ENCODE measurements around the gene SLC17A8. TPM values are rescaled to one million over a fixed set of nuclear protein-coding genes. Genes with fewer than 3 reads are reported as not detected.

The SLC17A8 gene
- total RNA-seq, 1 experiment from 2014 or later, result not detected

DNA sequence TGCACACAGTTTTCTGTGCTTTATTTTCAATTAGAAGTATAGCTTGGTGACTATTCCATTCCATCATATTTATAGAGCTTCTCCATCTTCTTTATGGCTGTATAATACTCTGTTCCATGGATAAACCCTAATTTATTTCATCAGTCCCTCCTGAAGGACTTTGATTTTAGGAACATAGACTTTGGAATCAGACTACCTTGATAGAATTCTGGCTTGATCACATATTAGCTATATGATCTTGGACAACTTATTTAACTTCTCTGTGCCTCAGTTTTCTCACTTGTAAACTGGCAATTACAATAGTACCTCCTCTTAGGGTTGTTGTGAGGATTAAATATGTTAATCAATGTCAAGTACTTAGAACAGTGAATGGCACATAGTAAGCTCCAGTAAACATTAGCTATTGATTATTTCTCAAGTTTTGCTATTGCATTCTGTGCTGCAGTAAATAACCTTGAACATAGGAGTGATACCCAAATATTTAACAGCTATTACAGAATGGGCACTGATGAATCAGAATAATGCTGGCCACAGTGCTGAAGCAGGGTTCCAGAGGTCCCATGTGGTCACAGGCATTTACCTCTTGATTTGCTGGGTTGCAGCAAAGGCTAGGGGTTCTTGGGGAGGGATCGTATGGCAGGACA, 104.6 kb downstream of the SLC17A8 start:
- TF ChIP-seq, protein P1, sequence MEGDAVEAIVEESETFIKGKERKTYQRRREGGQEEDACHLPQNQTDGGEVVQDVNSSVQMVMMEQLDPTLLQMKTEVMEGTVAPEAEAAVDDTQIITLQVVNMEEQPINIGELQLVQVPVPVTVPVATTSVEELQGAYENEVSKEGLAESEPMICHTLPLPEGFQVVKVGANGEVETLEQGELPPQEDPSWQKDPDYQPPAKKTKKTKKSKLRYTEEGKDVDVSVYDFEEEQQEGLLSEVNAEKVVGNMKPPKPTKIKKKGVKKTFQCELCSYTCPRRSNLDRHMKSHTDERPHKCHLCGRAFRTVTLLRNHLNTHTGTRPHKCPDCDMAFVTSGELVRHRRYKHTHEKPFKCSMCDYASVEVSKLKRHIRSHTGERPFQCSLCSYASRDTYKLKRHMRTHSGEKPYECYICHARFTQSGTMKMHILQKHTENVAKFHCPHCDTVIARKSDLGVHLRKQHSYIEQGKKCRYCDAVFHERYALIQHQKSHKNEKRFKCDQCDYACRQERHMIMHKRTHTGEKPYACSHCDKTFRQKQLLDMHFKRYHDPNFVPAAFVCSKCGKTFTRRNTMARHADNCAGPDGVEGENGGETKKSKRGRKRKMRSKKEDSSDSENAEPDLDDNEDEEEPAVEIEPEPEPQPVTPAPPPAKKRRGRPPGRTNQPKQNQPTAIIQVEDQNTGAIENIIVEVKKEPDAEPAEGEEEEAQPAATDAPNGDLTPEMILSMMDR (IDR thresholded peaks at IDR 0.05; ENCODE audit: unreplicated experiment), result no peak
- POLR2A ChIA-PET, result no interaction called here
- BruUV-seq (replicated peaks), result no TSS peak
- Mint-ChIP-seq H3K36me3 (ENCODE audit: insufficient read depth, unreplicated experiment) (no peaks in the 10 kb centered on the region), H3K27ac (ENCODE audit: low read depth, unreplicated experiment) (no peak overlapping the region), H3K4me1 (ENCODE audit: insufficient read depth, unreplicated experiment) (no peaks in the 10 kb centered on the region), H3K4me3 (ENCODE audit: unreplicated experiment) (no peak overlapping the region), H3K9me3 (ENCODE audit: unreplicated experiment) (no peaks in the 10 kb centered on the region), H3K27me3 (ENCODE audit: insufficient read depth, unreplicated experiment) (no peaks in the 10 kb centered on the region)
- CTCF ChIA-PET, result interaction anchor here (0.6 to 0.7 kb wide), 3 partner anchors 9 to 178 kb away, joined by 3 read pairs; no protein-coding TSS in a partner anchor
- intact Hi-C loops (cut with micrococcal nuclease), result no loop called here
- no peak for DNase-seq (ENCODE audit: unreplicated experiment)

DNA sequence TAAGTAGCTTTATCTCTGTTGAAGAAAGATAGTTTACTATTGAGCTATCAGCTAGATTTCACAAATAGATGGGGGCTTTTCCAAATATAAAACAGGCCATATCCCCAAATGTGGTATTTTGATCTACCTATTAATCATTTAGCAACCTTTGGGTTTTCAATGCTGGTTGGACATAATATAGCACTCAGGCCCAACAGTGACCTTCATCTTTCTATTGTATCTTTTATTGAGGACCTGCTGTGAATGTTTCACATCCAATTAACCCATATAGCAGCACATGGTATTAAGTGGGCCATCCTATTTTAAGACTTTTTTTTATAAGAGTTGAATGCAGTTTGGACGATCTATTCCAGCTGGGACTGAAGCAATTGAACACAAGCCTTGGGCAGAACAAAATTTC, 106.8 kb downstream of the SLC17A8 start:
- Mint-ChIP-seq H3K4me1 (ENCODE audit: insufficient read depth, unreplicated experiment) (no peaks in the 10 kb centered on the region), H3K9me3 (ENCODE audit: unreplicated experiment) (no peaks in the 10 kb centered on the region), H3K4me3 (ENCODE audit: unreplicated experiment) (no peak overlapping the region), H3K36me3 (ENCODE audit: insufficient read depth, unreplicated experiment) (no peaks in the 10 kb centered on the region), H3K27ac (ENCODE audit: low read depth, unreplicated experiment) (no peak overlapping the region), H3K27me3 (ENCODE audit: insufficient read depth, unreplicated experiment) (no peaks in the 10 kb centered on the region)
- CTCF ChIA-PET, result interaction anchor here (0.7 to 1.0 kb wide), 2 partner anchors 16 to 59 kb away, joined by 3 read pairs; no protein-coding TSS in a partner anchor
- POLR2A ChIA-PET, result no interaction called here
- TF ChIP-seq, protein P1 (IDR thresholded peaks at IDR 0.05; ENCODE audit: unreplicated experiment), result no peak
- BruUV-seq (replicated peaks), result no TSS peak
- intact Hi-C loops (cut with micrococcal nuclease), result no loop called here
- no peak for DNase-seq (ENCODE audit: unreplicated experiment)

DNA sequence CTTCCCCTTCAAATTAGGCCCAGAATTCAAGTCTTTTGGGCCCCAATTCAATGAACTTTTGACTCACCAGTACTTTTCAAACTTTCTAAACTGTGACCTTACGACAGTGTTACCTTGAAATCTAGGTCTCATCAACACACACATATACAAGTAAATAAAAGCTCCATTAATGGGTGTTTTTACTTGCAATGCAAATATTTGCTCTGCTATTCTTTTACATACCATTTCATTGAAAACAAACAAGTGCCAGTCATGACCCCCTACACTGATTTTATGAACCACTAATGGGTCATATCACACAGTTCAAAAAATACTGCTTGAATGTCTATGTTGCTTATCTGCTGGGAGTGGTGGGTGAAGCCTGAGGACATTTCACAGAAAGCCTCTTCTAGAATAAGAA, 107.7 kb downstream of the SLC17A8 start:
- POLR2A ChIA-PET, result no interaction called here
- Mint-ChIP-seq H3K27me3 (ENCODE audit: insufficient read depth, unreplicated experiment) (no peaks in the 10 kb centered on the region), H3K36me3 (ENCODE audit: insufficient read depth, unreplicated experiment) (no peaks in the 10 kb centered on the region), H3K4me1 (ENCODE audit: insufficient read depth, unreplicated experiment) (no peaks in the 10 kb centered on the region), H3K27ac (ENCODE audit: low read depth, unreplicated experiment) (no peak overlapping the region), H3K4me3 (ENCODE audit: unreplicated experiment) (no peak overlapping the region), H3K9me3 (ENCODE audit: unreplicated experiment) (no peaks in the 10 kb centered on the region)
- CTCF ChIA-PET, result interaction anchor here (0.7 kb wide), 1 partner anchor 39 kb away, joined by 3 read pairs; no protein-coding TSS in a partner anchor
- intact Hi-C loops (cut with micrococcal nuclease), result no loop called here
- TF ChIP-seq, protein P1 (IDR thresholded peaks at IDR 0.05; ENCODE audit: unreplicated experiment), result no peak
- no peak for DNase-seq (ENCODE audit: unreplicated experiment)
- BruUV-seq (replicated peaks), result no TSS peak

- TF ChIP-seq, protein P1 (IDR thresholded peaks at IDR 0.05; ENCODE audit: unreplicated experiment), result no peak
- no peaks in the 10 kb centered on the region for H3K9me3 Mint-ChIP-seq (ENCODE audit: unreplicated experiment)
- no peak for DNase-seq (ENCODE audit: unreplicated experiment)
- H3K27ac Mint-ChIP-seq (ENCODE audit: low read depth, unreplicated experiment), result no peak overlapping the region
- peaks cover 10% of the 10 kb centered on the region for H3K27me3 Mint-ChIP-seq (ENCODE audit: insufficient read depth, unreplicated experiment)
- peaks cover 8% of the 10 kb centered on the region for H3K4me1 Mint-ChIP-seq (ENCODE audit: insufficient read depth, unreplicated experiment)
- POLR2A ChIA-PET, result interaction anchor here (1.1 kb wide), 1 partner anchor 9 kb away, joined by 3 read pairs; no protein-coding TSS in a partner anchor
- CTCF ChIA-PET, result interaction anchor here (0.6 kb wide), 1 partner anchor 62 kb away, joined by 3 read pairs; no protein-coding TSS in a partner anchor
- no TSS peak for BruUV-seq (replicated peaks)
- H3K4me3 Mint-ChIP-seq (ENCODE audit: unreplicated experiment), result no peak overlapping the region
- H3K36me3 Mint-ChIP-seq (ENCODE audit: insufficient read depth, unreplicated experiment), result no peaks in the 10 kb centered on the region
- intact Hi-C loops (cut with micrococcal nuclease), result no loop called here
Observed at GRCh38 chr12:100468126-100468525, 111.3 kb downstream of the SLC17A8 start.

Other genes with a start within 250 kb of the SLC17A8 start
- 17.7 and 20.1 TPM in 2 replicates for gene BLTP3B, start 214.2 kb upstream of the SLC17A8 start, total RNA-seq (2022)
- 26.4 and 28.8 TPM in 2 replicates for gene ACTR6, start 156.3 kb upstream of the SLC17A8 start, total RNA-seq (2022)
- gene DEPDC4, start 90.0 kb upstream of the SLC17A8 start, total RNA-seq (2022), result 0.52 and 1.4 TPM in 2 replicates
- gene SCYL2, start 89.9 kb upstream of the SLC17A8 start, total RNA-seq (2022), result 47.5 and 52.8 TPM in 2 replicates
- not detected in 2 replicates for gene NR1H4, start 116.8 kb downstream of the SLC17A8 start, total RNA-seq (2022)
- gene GAS2L3, start 216.6 kb downstream of the SLC17A8 start, total RNA-seq (2022), result 29.9 and 32.6 TPM in 2 replicates